Prostate gland (tissue), 2 donors: ENCODE measurements around the gene MYLK4.

ENCODE experiments used
- POLR2A ChIP-seq: fragments of 450-650 bp; IDR thresholded peaks from one replicate; pipeline ENCODE4 v1.6.1; 2016; ENCODE audit warnings: antibody characterized with exemption, mild to moderate bottlenecking
- POLR2AphosphoS5 ChIP-seq: sonication (generic); formaldehyde crosslinking; IDR thresholded peaks from one replicate; pipeline ENCODE4 v1.6.1; 2017; ENCODE audit warnings: antibody characterized with exemption
- TF ChIP-seq, protein P1 (sequence below), 4 experiments: fragments of 200-600 bp in 2 of 4; fragments of 450-650 bp in 2 of 4; sonication (generic) in 2 of 4; IDR thresholded peaks; 1 replicate in 3 of 4; 2 replicates in 1 of 4; pipeline ENCODE4 v1.5.1; 2016 to 2019; ENCODE audit warnings: antibody characterized with exemption in 4 of 4, mild to moderate bottlenecking in 2 of 4, moderate library complexity in 2 of 4

DNA sequence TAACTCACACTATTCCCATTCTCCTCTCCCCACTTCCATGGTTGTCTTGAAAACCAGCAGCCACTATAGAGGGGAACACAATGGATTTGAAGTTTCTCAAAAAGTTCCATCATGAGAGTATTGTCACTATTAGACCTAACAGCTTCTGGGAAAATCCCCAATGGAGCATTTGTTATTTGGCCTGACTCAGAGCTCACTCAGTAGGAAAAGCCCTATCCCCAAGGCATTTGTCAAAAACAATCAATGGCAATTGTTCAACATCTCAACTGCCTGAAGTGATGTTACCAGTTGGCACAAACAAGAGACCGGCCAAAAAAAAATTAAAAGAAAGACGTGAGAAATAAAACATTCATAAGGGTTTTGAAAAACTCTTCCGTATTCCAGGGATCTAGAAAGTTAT lies 98.8 kb downstream of the MYLK4 start:
- no peak for TF ChIP-seq POLR2AphosphoS5
- TF ChIP-seq, protein P1, sequence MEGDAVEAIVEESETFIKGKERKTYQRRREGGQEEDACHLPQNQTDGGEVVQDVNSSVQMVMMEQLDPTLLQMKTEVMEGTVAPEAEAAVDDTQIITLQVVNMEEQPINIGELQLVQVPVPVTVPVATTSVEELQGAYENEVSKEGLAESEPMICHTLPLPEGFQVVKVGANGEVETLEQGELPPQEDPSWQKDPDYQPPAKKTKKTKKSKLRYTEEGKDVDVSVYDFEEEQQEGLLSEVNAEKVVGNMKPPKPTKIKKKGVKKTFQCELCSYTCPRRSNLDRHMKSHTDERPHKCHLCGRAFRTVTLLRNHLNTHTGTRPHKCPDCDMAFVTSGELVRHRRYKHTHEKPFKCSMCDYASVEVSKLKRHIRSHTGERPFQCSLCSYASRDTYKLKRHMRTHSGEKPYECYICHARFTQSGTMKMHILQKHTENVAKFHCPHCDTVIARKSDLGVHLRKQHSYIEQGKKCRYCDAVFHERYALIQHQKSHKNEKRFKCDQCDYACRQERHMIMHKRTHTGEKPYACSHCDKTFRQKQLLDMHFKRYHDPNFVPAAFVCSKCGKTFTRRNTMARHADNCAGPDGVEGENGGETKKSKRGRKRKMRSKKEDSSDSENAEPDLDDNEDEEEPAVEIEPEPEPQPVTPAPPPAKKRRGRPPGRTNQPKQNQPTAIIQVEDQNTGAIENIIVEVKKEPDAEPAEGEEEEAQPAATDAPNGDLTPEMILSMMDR (IDR thresholded peaks at IDR 0.05), result no peak
- TF ChIP-seq POLR2A, result no peak
